Myocyte (in vitro differentiated cells): Measurements from ENCODE around the gene REV1. TPM values are rescaled to one million over a fixed set of nuclear protein-coding genes. Genes with fewer than 3 reads are reported as not detected.

ENCODE experiments used
- DNase-seq: peaks from one replicate; pipeline ENCODE4 v3.0.0-alpha.2; 2012; ENCODE audit warnings: low read depth
- total RNA-seq: library from RNA; depleted of rRNA; stranded (reverse); fragments of >200 nt; gene quantifications from 2 replicates; pipeline ENCODE4 v1.2.3, GENCODE V29; 2014

Gene REV1
- total RNA-seq, 1 donor from 2014 or later = 21.9 TPM

- no peak for DNase-seq
Observed at GRCh38 chr2:99451280-99451679, 38.5 kb downstream of the REV1 start.

GRCh38 chr2:99450199-99450598 is 39.6 kb downstream of the REV1 start:
- no peak for DNase-seq

GRCh38 chr2:99448556-99448955 is 41.3 kb downstream of the REV1 start:
- DNase-seq = no peak

- no peak for DNase-seq
Observed at GRCh38 chr2:99445065-99445464, 44.8 kb downstream of the REV1 start.

- no peak for DNase-seq
Observed at GRCh38 chr2:99444222-99444621, 45.6 kb downstream of the REV1 start.

- no peak for DNase-seq
Observed at GRCh38 chr2:99442837-99443236, 47.0 kb downstream of the REV1 start.

- no peak for DNase-seq
Observed at GRCh38 chr2:99439971-99440505, 49.8 kb downstream of the REV1 start.

GRCh38 chr2:99436874-99437273 is 52.9 kb downstream of the REV1 start:
- no peak for DNase-seq

- no peak for DNase-seq
Observed at GRCh38 chr2:99433340-99433739, 56.5 kb downstream of the REV1 start.

- DNase-seq = no peak
Observed at GRCh38 chr2:99431587-99432275, 58.1 kb downstream of the REV1 start.

GRCh38 chr2:99430614-99431291 is 59.1 kb downstream of the REV1 start:
- DNase-seq = peak; percentile 14

GRCh38 chr2:99425022-99425421 is 64.8 kb downstream of the REV1 start:
- peak; percentile 20 for DNase-seq

- DNase-seq = no peak
Observed at GRCh38 chr2:99424371-99424770, 65.4 kb downstream of the REV1 start.

GRCh38 chr2:99422599-99422998 is 67.2 kb downstream of the REV1 start:
- DNase-seq = no peak

GRCh38 chr2:99421469-99421868 is 68.3 kb downstream of the REV1 start:
- peak; percentile 21 for DNase-seq

- DNase-seq = peak; percentile 22
Observed at GRCh38 chr2:99420751-99421299, 69.0 kb downstream of the REV1 start.

- no peak for DNase-seq
Observed at GRCh38 chr2:99420031-99420430, 69.8 kb downstream of the REV1 start.

- no peak for DNase-seq
Observed at GRCh38 chr2:99417396-99417795, 72.4 kb downstream of the REV1 start.

- no peak for DNase-seq
Observed at GRCh38 chr2:99414566-99414965, 75.3 kb downstream of the REV1 start.

- DNase-seq = no peak
Observed at GRCh38 chr2:99410276-99410675, 79.5 kb downstream of the REV1 start.

- DNase-seq = no peak
Observed at GRCh38 chr2:99406137-99406536, 83.7 kb downstream of the REV1 start.
